Measurements from ENCODE around the gene IFNA4. TPM values are rescaled to one million over a fixed set of nuclear protein-coding genes. Genes with fewer than 3 reads are reported as not detected.

IFNA4 gene
- total RNA-seq, 2 donors from 2014 or later, result not detected

- no peaks in the 10 kb centered on the region for H3K9me3 ChIP-seq (ENCODE audit: control insufficient read depth, low read length)
- H3K27me3 ChIP-seq (ENCODE audit: control insufficient read depth, insufficient read depth, low read length, poor library complexity, severe bottlenecking), result no peaks in the 10 kb centered on the region
- no peaks in the 10 kb centered on the region for H3K4me1 ChIP-seq (ENCODE audit: control insufficient read depth, insufficient read depth, low read length)
- no peak overlapping the region for H3K27ac ChIP-seq (ENCODE audit: low read depth, low read length)
- Mint-ChIP-seq H3K27ac (no peak overlapping the region), H3K36me3 (ENCODE audit: low read depth) (no peaks in the 10 kb centered on the region), H3K27me3 (ENCODE audit: insufficient read depth) (peaks cover 2% of the 10 kb centered on the region), H3K4me1 (no peaks in the 10 kb centered on the region), H3K4me3 (no peak overlapping the region), H3K9me3 (peaks cover 7% of the 10 kb centered on the region)
- TF ChIP-seq CTCF (conservative IDR thresholded peaks at IDR 0.05), result no peak
- DNase-seq, result no peak
- H3K36me3 ChIP-seq (ENCODE audit: control insufficient read depth, insufficient read depth, low read length), result no peaks in the 10 kb centered on the region
- 87 to 100% methylated on average over 1 of the region's 1 CpG for WGBS, 2 experiments (ENCODE audit: insufficient coverage in 1 of 2, insufficient read length in 1 of 2)
- H3K4me3 ChIP-seq (ENCODE audit: low read length), result no peak overlapping the region
- H3K9ac ChIP-seq (ENCODE audit: extremely low read depth, low read length, poor library complexity, severe bottlenecking), result no peak overlapping the region
These were observed 42.8 kb downstream of the IFNA4 start for GRCh38 chr9:21144603-21145002.

GRCh38 chr9:21141427-21141882 is 45.9 kb downstream of the IFNA4 start, which contains the start of gene IFNW1:
IFNW1 (minus strand) TSS chr9:21141832; CDS start chr9:21141570, 262 bp downstream.
- Mint-ChIP-seq H3K9me3 (no peaks in the 10 kb centered on the region), H3K36me3 (ENCODE audit: low read depth) (no peaks in the 10 kb centered on the region), H3K27me3 (ENCODE audit: insufficient read depth) (no peaks in the 10 kb centered on the region), H3K4me3 (no peak within 1 kb of the TSS), H3K4me1 (no peaks in the 10 kb centered on the region), H3K27ac (no peak within 1 kb of the TSS)
- no peaks in the 10 kb centered on the region for H3K9me3 ChIP-seq (ENCODE audit: control insufficient read depth, low read length)
- peak; percentile 58 for DNase-seq
- H3K9ac ChIP-seq (ENCODE audit: extremely low read depth, low read length, poor library complexity, severe bottlenecking), result no peak within 1 kb of the TSS
- TF ChIP-seq CTCF (conservative IDR thresholded peaks at IDR 0.05), result peak; percentile 74
- H3K27ac ChIP-seq (ENCODE audit: low read depth, low read length), result no peak within 1 kb of the TSS
- no CpG with 5 or more reads among the region's 1 CpG for WGBS, 2 experiments (ENCODE audit: insufficient coverage in 1 of 2, insufficient read length in 1 of 2)
- no peaks in the 10 kb centered on the region for H3K4me1 ChIP-seq (ENCODE audit: control insufficient read depth, insufficient read depth, low read length)
- no peaks in the 10 kb centered on the region for H3K36me3 ChIP-seq (ENCODE audit: control insufficient read depth, insufficient read depth, low read length)
- no peaks in the 10 kb centered on the region for H3K27me3 ChIP-seq (ENCODE audit: control insufficient read depth, insufficient read depth, low read length, poor library complexity, severe bottlenecking)
- H3K4me3 ChIP-seq (ENCODE audit: low read length), result no peak within 1 kb of the TSS

GRCh38 chr9:21137020-21137419 is 50.4 kb downstream of the IFNA4 start:
- Histone ChIP-seq H3K27ac (ENCODE audit: low read depth, low read length) (no peak overlapping the region), H3K36me3 (ENCODE audit: control insufficient read depth, insufficient read depth, low read length) (no peaks in the 10 kb centered on the region), H3K4me1 (ENCODE audit: control insufficient read depth, insufficient read depth, low read length) (no peaks in the 10 kb centered on the region), H3K27me3 (ENCODE audit: control insufficient read depth, insufficient read depth, low read length, poor library complexity, severe bottlenecking) (no peaks in the 10 kb centered on the region), H3K9ac (ENCODE audit: extremely low read depth, low read length, poor library complexity, severe bottlenecking) (no peak overlapping the region), H3K9me3 (ENCODE audit: control insufficient read depth, low read length) (no peaks in the 10 kb centered on the region), H3K4me3 (ENCODE audit: low read length) (no peak overlapping the region)
- Mint-ChIP-seq H3K9me3 (no peaks in the 10 kb centered on the region), H3K4me1 (no peaks in the 10 kb centered on the region), H3K27ac (no peak overlapping the region), H3K4me3 (no peak overlapping the region), H3K27me3 (ENCODE audit: insufficient read depth) (peaks cover 5% of the 10 kb centered on the region), H3K36me3 (ENCODE audit: low read depth) (no peaks in the 10 kb centered on the region)
- WGBS, 2 experiments (ENCODE audit: insufficient coverage in 1 of 2, insufficient read length in 1 of 2), result 100% methylated on average over 1 of the region's 1 CpG; no CpG with 5 or more reads in 1 of the 2 experiments
- TF ChIP-seq CTCF (conservative IDR thresholded peaks at IDR 0.05), result no peak
- DNase-seq, result no peak

Other genes with a start within 250 kb of the IFNA4 start
- gene HACD4, start 155.9 kb downstream of the IFNA4 start, total RNA-seq, result 1 to 10 TPM; 1.6 to 1.7 TPM
- not detected for gene IFNB1, start 109.6 kb downstream of the IFNA4 start, total RNA-seq
- gene IFNW1, start 45.8 kb downstream of the IFNA4 start, total RNA-seq, result not detected
- gene IFNA21, start 20.9 kb downstream of the IFNA4 start, total RNA-seq, result not detected
- not detected for gene IFNA7, start 14.6 kb upstream of the IFNA4 start, total RNA-seq
- gene IFNA10, start 19.6 kb upstream of the IFNA4 start, total RNA-seq, result not detected
- not detected for gene IFNA16, start 29.7 kb upstream of the IFNA4 start, total RNA-seq
- gene IFNA17, start 40.6 kb upstream of the IFNA4 start, total RNA-seq, result not detected
- not detected for gene IFNA14, start 52.4 kb upstream of the IFNA4 start, total RNA-seq
- gene IFNA5, start 117.7 kb upstream of the IFNA4 start, total RNA-seq, result not detected
- gene KLHL9, start 147.8 kb upstream of the IFNA4 start, total RNA-seq, result 10 to 100 TPM; 24.6 to 32.0 TPM
- not detected for gene IFNA6, start 163.3 kb upstream of the IFNA4 start, total RNA-seq
- gene IFNA13, start 180.5 kb upstream of the IFNA4 start, total RNA-seq, result not detected
- gene IFNA2, start 197.8 kb upstream of the IFNA4 start, total RNA-seq, result not detected
- not detected for gene IFNA8, start 221.5 kb upstream of the IFNA4 start, total RNA-seq